SJSA1 (cell line): Measurements from ENCODE around the gene KCNK2. TPM values are rescaled to one million over a fixed set of nuclear protein-coding genes. Genes with fewer than 3 reads are reported as not detected.
"Not testable (repeated sequence)": the region's sequence is repeated elsewhere in the genome, so short reads cannot be mapped to it uniquely, and the experiment has no call there.

Experiments
- DNase-seq, 2 experiments: peaks; one replicate each; pipeline ENCODE4 v3.0.0-alpha.2; 2015 to 2020; ENCODE audit warnings: low spot score in 2 of 2, low read depth in 1 of 2
- H3K27ac ChIP-seq: fragments of 250-450 bp; sonication (Bioruptor Pico); 2 replicates; pipeline ENCODE4 v1.5.1; 2020; ENCODE audit warnings: mild to moderate bottlenecking, moderate library complexity
- H3K27me3 ChIP-seq: fragments of 250-450 bp; sonication (Bioruptor Pico); replicated peaks from 2 replicates; pipeline ENCODE4 v1.5.1; 2020; ENCODE audit warnings: mild to moderate bottlenecking, moderate library complexity
- H3K36me3 ChIP-seq: fragments of 250-450 bp; sonication (Bioruptor Pico); 2 replicates; pipeline ENCODE4 v1.5.1; 2020; ENCODE audit warnings: mild to moderate bottlenecking
- H3K4me1 ChIP-seq: fragments of 250-450 bp; sonication (Bioruptor Pico); replicated peaks from 2 replicates; pipeline ENCODE4 v1.6.1; 2021; ENCODE audit warnings: mild to moderate bottlenecking
- H3K4me3 ChIP-seq: fragments of 250-450 bp; sonication (Bioruptor Pico); 2 replicates; pipeline ENCODE4 v1.5.1; 2020; ENCODE audit warnings: mild to moderate bottlenecking
- H3K9me3 ChIP-seq: fragments of 250-450 bp; sonication (Bioruptor Pico); replicated peaks from 2 replicates; pipeline ENCODE4 v1.5.1; 2020; ENCODE audit warnings: mild to moderate bottlenecking
- total RNA-seq: library from RNA; depleted of rRNA; stranded (reverse); fragments of >200 nt; shearing (Covaris generic); gene quantifications from 2 replicates; pipeline ENCODE4 v1.2.3, GENCODE V29; 2014

KCNK2 gene
- total RNA-seq, 1 experiment from 2014 or later = not detected

DNA sequence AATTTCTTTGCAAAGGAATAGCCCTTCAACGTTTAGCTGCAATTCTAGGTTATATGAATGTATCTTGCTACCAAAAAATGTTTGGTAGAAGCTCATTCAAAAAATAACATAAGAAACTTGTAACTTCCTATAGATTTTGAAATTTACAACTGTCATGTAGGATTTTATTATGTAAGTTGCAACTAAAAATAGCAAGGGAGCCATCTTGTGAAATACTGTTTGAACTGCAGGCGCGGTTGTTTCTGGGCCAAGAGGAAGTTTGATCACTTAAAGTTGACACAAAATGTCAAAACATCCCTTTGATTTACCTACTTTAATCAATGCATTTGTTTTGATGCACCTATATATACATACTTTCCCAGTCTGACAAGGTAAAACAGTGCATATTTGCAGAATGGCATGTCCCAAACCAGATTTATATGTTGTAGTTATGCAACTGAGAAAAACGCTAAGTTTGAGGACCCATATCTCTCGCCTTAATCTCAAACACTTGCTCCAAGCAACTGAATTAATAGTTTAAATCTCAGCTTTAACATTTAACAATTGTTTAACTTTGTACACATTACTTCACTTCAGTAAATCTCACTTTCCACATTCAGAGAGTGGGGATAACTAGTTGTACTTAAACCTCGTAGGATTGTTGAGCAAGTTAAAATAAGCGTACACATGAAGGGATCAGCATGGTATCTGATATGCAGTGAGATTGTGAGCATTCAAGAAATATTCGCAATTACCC lies 63.9 kb downstream of the KCNK2 start:
- H3K27me3 ChIP-seq = no peaks in the 10 kb centered on the region
- no peak overlapping the region for H3K4me3 ChIP-seq
- no peaks in the 10 kb centered on the region for H3K36me3 ChIP-seq
- H3K27ac ChIP-seq = no peak overlapping the region
- DNase-seq = no peak
- H3K4me1 ChIP-seq = no peaks in the 10 kb centered on the region
- no peaks in the 10 kb centered on the region for H3K9me3 ChIP-seq

DNA sequence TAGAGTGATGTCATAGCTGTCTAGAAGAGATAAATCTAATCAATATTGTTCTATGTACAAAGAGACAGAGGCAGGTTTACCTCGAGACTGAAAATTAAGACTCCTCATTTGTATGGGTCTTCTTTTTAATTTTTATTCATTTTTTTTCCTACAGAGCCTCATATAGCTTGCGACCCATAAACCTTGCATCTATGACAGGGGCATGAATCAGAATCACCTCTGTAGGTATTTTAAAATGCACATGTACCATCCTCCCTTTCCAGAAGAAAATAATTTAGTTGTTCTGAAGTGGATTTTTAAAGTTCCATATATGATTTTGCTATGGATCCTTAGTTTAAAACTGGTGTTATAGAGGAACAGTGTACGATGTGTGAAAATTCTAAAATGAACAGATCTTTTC lies 64.5 kb downstream of the KCNK2 start:
- Histone ChIP-seq H3K4me3 (no peak overlapping the region), H3K27me3 (no peaks in the 10 kb centered on the region), H3K9me3 (no peaks in the 10 kb centered on the region), H3K4me1 (no peaks in the 10 kb centered on the region), H3K36me3 (no peaks in the 10 kb centered on the region), H3K27ac (no peak overlapping the region)
- DNase-seq = no peak

DNA sequence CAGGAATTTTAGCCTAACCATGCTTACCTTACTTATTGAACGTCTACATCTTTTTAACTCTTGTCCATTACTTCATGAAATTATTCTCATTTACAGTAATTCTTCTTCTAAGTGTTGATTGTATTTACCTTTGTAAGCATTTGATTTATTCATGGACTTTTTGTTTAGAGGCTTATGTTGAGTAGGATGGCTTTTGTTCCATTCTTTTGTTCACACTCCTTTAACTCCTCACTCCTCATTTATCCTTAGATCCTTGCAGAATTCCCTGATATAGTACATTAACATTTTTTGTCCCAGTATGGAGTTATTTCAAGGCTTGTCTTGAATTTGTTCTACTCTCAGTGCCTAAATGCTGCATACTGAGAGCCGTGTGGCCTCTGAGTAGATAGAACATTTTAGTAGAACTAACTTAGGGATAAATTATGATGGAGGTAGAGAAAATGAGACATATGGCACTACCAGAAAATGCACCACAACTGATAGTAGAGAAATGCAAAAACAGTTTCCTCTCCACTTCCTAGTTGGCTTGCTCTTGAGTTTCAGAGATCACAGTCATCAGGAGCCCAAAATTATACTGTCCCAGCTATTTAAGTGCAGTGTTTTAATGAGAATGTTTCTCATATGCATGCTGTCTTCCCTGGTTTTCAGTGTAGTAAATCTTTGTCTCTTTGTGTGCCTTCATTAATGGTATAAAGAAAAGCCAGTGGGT lies 69.5 kb downstream of the KCNK2 start:
- H3K4me1 ChIP-seq = no peaks in the 10 kb centered on the region
- no peaks in the 10 kb centered on the region for H3K36me3 ChIP-seq
- no peaks in the 10 kb centered on the region for H3K27me3 ChIP-seq
- DNase-seq = no peak
- no peak overlapping the region for H3K4me3 ChIP-seq
- no peaks in the 10 kb centered on the region for H3K9me3 ChIP-seq
- no peak overlapping the region for H3K27ac ChIP-seq

DNA sequence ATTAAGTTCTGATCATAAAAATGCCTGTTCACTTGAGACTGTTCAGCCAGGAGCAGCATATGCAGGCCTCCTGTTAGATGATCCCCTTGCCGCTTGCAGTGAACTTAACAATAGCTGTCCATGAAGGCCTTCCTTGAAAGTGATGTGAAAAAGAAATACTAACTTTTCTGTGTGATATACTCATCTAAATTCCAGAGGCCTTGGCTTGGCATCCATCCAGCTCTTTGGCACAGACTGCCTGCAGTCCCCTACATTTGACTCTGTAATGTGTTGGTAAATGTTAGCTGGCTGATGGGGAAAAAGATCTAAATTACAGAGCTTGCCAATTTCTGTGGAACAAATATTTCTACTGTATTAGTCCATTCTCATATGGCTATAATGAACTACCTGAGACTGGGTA lies 73.7 kb downstream of the KCNK2 start:
- Histone ChIP-seq H3K27me3 (no peaks in the 10 kb centered on the region), H3K4me1 (no peaks in the 10 kb centered on the region), H3K4me3 (no peak overlapping the region), H3K27ac (no peak overlapping the region), H3K9me3 (no peaks in the 10 kb centered on the region), H3K36me3 (no peaks in the 10 kb centered on the region)
- DNase-seq = no peak

DNA sequence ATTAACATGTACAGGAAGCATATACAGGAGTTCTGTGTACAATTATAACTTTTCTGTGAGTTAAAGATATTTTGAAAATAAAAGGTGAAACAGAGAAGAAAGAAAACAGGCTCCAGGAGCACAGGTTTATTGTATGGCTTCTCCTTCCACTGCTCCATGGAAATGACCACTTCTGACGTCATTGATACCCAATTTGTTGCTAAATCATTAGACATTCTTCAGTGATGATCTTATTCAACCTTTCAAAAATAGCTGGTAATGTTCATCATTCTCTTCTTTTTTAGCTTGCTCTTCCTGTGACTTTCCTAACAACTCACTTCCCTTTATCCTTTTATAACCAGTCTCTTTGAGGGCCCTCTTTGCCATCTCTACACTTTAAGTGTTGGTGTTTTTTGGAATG lies 77.8 kb downstream of the KCNK2 start:
- H3K27me3 ChIP-seq = no peaks in the 10 kb centered on the region
- H3K4me1 ChIP-seq = no peaks in the 10 kb centered on the region
- H3K36me3 ChIP-seq = no peaks in the 10 kb centered on the region
- no peak for DNase-seq
- no peak overlapping the region for H3K27ac ChIP-seq
- no peaks in the 10 kb centered on the region for H3K9me3 ChIP-seq
- no peak overlapping the region for H3K4me3 ChIP-seq

DNA sequence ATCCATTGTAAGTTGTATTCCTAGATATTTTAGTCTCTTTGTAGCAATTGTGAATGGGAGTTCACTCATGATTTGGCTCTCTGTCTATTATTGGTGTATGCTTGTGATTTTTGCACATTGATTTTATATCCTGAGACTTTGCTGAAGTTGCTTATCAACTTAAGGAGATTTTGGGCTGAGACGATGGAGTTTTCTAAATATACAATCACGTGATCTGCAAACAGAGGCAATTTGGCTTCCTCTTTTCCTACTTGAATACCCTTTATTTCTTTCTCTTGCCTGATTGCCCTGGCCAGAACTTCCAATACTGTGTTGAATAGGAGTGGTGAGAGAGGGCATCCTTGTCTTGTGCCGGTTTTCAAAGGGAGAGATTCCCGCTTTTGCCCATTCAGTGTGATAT lies 80.6 kb downstream of the KCNK2 start:
- not testable (repeated sequence) for H3K9me3 ChIP-seq, H3K27me3 ChIP-seq, H3K36me3 ChIP-seq, DNase-seq, H3K4me3 ChIP-seq, H3K4me1 ChIP-seq, H3K27ac ChIP-seq

DNA sequence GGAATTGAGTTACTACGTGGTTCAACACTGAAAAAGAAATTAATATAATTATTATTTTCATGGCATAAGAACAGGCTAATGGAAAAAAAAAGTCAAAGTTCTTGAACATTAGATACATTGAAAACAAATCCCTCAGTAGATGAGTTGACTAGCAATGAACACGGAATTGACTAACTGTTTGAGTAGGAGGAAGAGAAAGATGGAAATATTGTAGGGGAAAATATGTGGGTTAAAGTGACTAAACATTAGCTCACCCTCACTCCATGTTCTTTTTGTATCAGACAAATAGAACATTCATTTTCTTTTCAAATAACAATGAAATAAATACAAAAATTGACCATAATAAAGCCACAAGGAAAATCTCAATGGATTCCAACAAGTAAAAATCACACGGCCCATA lies 84.3 kb downstream of the KCNK2 start:
- Histone ChIP-seq H3K4me3 (no peak overlapping the region), H3K4me1 (no peaks in the 10 kb centered on the region), H3K9me3 (no peaks in the 10 kb centered on the region), H3K36me3 (no peaks in the 10 kb centered on the region), H3K27ac (no peak overlapping the region), H3K27me3 (no peaks in the 10 kb centered on the region)
- DNase-seq = no peak

DNA sequence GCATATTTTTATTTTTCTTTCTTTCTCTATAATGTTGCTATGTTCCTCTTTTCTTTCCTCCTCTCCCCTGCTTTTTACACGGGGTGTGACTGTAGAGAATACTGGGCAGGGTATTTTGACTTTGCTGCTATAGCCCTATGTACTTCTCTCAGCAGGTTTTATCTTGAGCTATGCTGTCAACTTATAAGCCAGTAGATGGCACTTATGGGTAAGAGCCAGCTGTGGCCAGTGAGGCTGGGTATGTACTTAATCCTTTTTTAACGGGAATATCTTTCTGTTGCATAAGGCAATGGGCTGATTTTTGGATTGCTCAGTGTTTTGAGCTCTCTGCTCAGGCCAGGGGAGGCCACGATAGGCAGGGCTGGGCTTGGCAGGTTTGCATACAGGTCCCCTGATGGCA lies 99.0 kb downstream of the KCNK2 start:
- Histone ChIP-seq H3K27ac (no peak overlapping the region), H3K36me3 (no peaks in the 10 kb centered on the region), H3K4me1 (no peaks in the 10 kb centered on the region), H3K4me3 (no peak overlapping the region), H3K27me3 (no peaks in the 10 kb centered on the region), H3K9me3 (peaks cover 5% of the 10 kb centered on the region; the same call in 1 of the 2 replicates)
- DNase-seq = no peak

DNA sequence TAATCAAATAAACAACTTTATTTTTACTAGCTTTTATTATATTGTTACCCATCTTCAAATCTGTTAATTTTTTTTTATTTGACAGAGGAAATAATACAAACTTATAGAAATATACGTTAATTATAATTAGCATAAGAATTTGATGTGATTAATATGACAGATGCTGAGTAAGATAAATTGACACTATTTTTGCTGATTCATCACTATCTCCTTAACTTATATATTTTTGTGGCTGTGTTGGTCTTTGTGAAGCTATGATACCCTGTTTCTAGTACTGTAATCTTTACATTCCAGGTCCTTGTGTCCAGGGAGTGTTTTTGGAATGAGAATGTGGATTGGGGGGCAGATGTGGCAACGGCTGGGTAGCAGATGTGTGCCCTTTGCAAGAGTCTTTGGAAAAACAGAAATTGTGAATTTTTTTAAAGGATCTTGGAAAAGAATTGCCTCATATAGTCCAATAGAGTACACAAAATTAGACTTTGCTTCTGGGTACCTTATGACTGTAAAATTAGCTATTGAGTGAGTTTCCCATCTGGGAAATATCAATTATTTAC lies 102.6 kb downstream of the KCNK2 start:
- peaks cover 5% of the 10 kb centered on the region; the same call in 1 of the 2 replicates for H3K9me3 ChIP-seq
- no peaks in the 10 kb centered on the region for H3K27me3 ChIP-seq
- no peak overlapping the region for H3K27ac ChIP-seq
- no peaks in the 10 kb centered on the region for H3K36me3 ChIP-seq
- no peaks in the 10 kb centered on the region for H3K4me1 ChIP-seq
- no peak for DNase-seq
- no peak overlapping the region for H3K4me3 ChIP-seq

DNA sequence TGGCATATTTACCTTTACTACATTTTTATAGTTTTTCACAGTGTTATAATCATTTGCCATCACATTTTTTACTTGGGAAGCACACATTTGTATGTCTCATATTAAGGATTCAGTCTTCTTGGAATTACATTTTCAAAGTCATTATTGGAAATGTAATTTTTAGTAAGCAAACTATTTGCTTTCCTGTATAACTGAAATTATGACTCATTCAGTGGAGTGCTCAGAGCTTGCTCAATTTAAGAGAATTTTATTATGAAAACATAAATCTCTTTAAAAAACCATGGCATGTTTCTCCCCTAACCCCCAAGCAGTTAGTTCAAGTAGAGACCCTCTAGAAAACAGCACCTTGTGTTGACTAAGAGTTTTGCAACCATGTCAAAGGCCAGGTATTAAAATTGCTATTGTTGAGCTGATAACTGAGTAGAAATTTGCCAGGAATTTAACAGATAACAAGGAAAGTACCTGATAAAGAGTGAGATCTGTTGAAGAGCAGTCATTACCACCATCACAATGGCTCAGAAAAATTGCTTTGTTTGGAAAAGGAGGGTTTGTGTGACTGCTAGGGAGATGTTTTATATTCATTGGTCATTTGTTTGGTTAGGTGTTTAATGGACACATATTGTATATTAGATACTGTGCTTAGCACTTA lies 105.9 kb downstream of the KCNK2 start:
- Histone ChIP-seq H3K9me3 (no peaks in the 10 kb centered on the region), H3K27ac (no peak overlapping the region), H3K27me3 (no peaks in the 10 kb centered on the region), H3K4me3 (no peak overlapping the region), H3K4me1 (no peaks in the 10 kb centered on the region), H3K36me3 (no peaks in the 10 kb centered on the region)
- DNase-seq = no peak

DNA sequence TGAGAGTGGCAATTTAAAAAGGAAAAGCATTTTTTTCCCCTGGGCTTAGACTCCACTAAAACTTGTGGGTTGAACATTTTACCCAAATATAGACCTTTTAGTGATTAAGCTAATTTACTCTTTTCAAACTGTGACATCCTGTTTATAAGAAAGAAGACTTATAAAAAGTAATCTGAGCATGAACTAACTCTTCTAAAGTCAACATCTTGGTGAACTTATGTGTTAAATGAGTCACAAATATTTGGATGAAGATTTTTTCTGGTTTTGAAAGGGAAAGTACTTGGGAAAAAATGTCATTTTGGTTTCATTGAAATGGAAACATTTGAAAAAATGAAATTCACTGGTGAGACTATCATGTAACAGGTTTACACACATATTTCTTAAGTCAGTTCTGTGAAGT lies 109.8 kb downstream of the KCNK2 start:
- H3K27me3 ChIP-seq = no peaks in the 10 kb centered on the region
- H3K27ac ChIP-seq = no peak overlapping the region
- H3K4me1 ChIP-seq = no peaks in the 10 kb centered on the region
- no peak for DNase-seq
- H3K36me3 ChIP-seq = no peaks in the 10 kb centered on the region
- H3K9me3 ChIP-seq = no peaks in the 10 kb centered on the region
- no peak overlapping the region for H3K4me3 ChIP-seq

DNA sequence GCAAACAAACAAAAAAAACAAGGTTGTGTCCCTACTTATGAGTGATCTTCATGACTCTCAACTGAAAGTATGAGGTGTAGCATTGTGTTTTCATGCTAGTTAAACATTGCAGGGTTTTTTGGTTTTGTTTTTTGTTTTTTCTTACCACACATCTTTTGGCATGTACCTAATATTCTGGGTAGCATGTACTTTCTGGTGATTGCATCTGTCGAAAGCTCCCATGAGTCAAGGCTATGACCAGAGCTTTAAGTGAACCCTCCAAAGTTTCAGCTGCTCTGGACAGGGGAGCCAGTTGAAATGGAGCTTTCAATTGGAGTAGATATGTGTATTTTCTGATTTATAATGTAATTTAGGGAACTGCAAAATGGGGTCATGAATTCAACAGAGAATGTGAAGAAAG lies 115.5 kb downstream of the KCNK2 start:
- Histone ChIP-seq H3K36me3 (no peaks in the 10 kb centered on the region), H3K27ac (no peak overlapping the region), H3K4me3 (no peak overlapping the region), H3K9me3 (no peaks in the 10 kb centered on the region; the same call in 1 of the 2 replicates), H3K27me3 (no peaks in the 10 kb centered on the region), H3K4me1 (no peaks in the 10 kb centered on the region)
- no peak for DNase-seq

DNA sequence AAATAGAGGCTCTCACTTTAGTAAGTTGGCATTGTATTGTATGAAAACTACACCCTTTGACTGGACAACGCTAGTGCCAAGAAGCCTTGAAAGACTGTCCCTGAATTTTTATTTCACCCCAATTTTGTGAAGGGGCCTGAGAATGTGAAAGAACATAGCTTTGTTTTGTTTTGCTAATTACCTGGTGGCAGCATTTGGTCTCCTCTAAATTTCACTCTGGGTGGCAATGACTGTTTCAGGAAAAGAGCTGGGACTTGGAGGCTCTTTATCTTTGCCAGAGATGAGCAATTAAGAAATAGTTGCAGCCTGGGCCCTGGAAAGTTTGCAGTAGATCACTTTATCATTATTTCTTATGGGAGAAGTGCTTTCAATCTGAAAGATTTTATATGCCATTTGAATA lies 117.6 kb downstream of the KCNK2 start:
- Histone ChIP-seq H3K9me3 (no peaks in the 10 kb centered on the region; the same call in 1 of the 2 replicates), H3K27ac (no peak overlapping the region), H3K27me3 (no peaks in the 10 kb centered on the region), H3K36me3 (no peaks in the 10 kb centered on the region), H3K4me1 (no peaks in the 10 kb centered on the region), H3K4me3 (no peak overlapping the region)
- no peak for DNase-seq

DNA sequence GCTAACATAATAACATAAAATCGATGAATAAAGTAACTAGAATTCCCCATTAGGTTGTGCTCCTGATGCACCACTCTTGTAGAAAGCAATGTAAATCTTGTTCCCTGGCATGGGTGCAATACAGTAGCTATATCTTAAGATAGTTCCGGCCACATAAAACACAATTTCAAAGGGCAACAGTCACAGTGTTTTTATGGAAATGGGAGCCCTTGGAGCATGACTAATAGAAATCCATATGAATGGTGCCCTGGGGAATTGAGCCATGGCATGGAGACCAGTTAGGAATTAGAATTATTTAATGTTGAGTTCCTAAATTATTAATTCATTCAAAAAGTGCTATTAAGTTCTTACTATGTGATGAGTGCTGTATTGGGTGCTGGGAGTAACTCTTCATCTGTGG lies 118.7 kb downstream of the KCNK2 start:
- Histone ChIP-seq H3K4me3 (no peak overlapping the region), H3K27ac (no peak overlapping the region), H3K27me3 (no peaks in the 10 kb centered on the region), H3K36me3 (no peaks in the 10 kb centered on the region), H3K9me3 (no peaks in the 10 kb centered on the region; the same call in 1 of the 2 replicates), H3K4me1 (no peaks in the 10 kb centered on the region)
- no peak for DNase-seq
